ENCODE measurements around the gene SH3RF3.

DNA sequence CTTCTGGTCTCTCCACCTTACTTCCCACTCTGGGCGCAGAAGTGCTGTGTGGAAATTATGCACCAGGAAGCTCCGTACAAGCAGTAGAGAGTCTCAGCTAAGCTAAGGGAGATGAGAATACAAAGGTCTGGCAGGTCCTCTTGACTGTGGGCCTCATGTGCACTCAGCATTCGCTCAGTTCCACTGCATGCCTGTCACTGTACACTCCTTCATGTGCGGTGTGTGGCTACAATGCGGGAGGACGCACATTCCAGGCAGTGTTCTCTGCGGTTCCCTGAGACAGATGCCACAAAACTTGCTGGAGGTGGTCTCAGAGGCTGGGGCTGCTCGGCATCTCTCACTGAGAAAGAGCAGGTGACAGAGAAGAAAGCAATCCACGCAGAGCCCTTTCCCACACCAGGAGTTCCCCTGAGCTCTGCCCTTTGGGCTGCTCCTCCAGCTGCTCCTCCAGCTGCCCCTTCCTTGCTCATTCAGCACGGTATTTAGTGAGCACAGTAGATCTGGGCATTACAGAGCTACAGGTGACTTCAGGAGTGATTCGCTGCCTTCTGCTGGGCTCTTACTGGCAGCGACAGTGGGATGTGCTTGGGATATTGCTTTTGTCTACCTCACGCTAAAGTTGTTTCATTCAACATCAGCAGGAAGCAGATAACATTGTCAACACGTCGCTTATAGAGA lies 176.6 kb downstream of the SH3RF3 start:
- TF ChIP-seq, protein P1, sequence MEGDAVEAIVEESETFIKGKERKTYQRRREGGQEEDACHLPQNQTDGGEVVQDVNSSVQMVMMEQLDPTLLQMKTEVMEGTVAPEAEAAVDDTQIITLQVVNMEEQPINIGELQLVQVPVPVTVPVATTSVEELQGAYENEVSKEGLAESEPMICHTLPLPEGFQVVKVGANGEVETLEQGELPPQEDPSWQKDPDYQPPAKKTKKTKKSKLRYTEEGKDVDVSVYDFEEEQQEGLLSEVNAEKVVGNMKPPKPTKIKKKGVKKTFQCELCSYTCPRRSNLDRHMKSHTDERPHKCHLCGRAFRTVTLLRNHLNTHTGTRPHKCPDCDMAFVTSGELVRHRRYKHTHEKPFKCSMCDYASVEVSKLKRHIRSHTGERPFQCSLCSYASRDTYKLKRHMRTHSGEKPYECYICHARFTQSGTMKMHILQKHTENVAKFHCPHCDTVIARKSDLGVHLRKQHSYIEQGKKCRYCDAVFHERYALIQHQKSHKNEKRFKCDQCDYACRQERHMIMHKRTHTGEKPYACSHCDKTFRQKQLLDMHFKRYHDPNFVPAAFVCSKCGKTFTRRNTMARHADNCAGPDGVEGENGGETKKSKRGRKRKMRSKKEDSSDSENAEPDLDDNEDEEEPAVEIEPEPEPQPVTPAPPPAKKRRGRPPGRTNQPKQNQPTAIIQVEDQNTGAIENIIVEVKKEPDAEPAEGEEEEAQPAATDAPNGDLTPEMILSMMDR (IDR thresholded peaks at IDR 0.05; ENCODE audit: insufficient read depth, low read depth, low read length): no peak
- no peak for TF ChIP-seq EZH2 (IDR thresholded peaks at IDR 0.05; ENCODE audit: insufficient read depth, low read length)
